Liver (tissue), 3 donors: ENCODE measurements around the gene PDE9A.

Experiments
- JUND ChIP-seq, 2 donors: IDR thresholded peaks; 2 replicates each; pipeline ENCODE4 v1.6.1; 2016; ENCODE audit warnings: antibody characterized with exemption in 2 of 2
- MAX ChIP-seq: IDR thresholded peaks from 2 replicates; pipeline ENCODE4 v1.6.1; 2016; ENCODE audit warnings: antibody characterized with exemption
- TAF1 ChIP-seq: conservative IDR thresholded peaks from 2 replicates; pipeline ENCODE4 v1.6.1; 2016; ENCODE audit warnings: antibody characterized with exemption, mild to moderate bottlenecking
- YY1 ChIP-seq: IDR thresholded peaks from 2 replicates; pipeline ENCODE4 v1.6.1; 2016; ENCODE audit warnings: antibody characterized with exemption, mild to moderate bottlenecking
- TF ChIP-seq, protein P1 (sequence below): fragments of 150-350 bp; IDR thresholded peaks from 2 replicates; pipeline ENCODE4 v1.5.1; 2017; ENCODE audit warnings: improper control_type of control experiment, low read depth, low read length; ENCODE audit not compliant: missing input control
- TF ChIP-seq, protein P2 (sequence below): IDR thresholded peaks from 2 replicates; pipeline ENCODE4 v1.6.1; 2016; ENCODE audit warnings: antibody characterized with exemption, mild to moderate bottlenecking
- donor health status: healthy.
- donor health status: healthy.

- TF ChIP-seq, protein P1, sequence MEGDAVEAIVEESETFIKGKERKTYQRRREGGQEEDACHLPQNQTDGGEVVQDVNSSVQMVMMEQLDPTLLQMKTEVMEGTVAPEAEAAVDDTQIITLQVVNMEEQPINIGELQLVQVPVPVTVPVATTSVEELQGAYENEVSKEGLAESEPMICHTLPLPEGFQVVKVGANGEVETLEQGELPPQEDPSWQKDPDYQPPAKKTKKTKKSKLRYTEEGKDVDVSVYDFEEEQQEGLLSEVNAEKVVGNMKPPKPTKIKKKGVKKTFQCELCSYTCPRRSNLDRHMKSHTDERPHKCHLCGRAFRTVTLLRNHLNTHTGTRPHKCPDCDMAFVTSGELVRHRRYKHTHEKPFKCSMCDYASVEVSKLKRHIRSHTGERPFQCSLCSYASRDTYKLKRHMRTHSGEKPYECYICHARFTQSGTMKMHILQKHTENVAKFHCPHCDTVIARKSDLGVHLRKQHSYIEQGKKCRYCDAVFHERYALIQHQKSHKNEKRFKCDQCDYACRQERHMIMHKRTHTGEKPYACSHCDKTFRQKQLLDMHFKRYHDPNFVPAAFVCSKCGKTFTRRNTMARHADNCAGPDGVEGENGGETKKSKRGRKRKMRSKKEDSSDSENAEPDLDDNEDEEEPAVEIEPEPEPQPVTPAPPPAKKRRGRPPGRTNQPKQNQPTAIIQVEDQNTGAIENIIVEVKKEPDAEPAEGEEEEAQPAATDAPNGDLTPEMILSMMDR: no peak
- TF ChIP-seq MAX (no peak), YY1 (no peak), TAF1 (no peak), JUND (IDR thresholded peaks at IDR 0.05) (no peak)
- TF ChIP-seq, protein P2, sequence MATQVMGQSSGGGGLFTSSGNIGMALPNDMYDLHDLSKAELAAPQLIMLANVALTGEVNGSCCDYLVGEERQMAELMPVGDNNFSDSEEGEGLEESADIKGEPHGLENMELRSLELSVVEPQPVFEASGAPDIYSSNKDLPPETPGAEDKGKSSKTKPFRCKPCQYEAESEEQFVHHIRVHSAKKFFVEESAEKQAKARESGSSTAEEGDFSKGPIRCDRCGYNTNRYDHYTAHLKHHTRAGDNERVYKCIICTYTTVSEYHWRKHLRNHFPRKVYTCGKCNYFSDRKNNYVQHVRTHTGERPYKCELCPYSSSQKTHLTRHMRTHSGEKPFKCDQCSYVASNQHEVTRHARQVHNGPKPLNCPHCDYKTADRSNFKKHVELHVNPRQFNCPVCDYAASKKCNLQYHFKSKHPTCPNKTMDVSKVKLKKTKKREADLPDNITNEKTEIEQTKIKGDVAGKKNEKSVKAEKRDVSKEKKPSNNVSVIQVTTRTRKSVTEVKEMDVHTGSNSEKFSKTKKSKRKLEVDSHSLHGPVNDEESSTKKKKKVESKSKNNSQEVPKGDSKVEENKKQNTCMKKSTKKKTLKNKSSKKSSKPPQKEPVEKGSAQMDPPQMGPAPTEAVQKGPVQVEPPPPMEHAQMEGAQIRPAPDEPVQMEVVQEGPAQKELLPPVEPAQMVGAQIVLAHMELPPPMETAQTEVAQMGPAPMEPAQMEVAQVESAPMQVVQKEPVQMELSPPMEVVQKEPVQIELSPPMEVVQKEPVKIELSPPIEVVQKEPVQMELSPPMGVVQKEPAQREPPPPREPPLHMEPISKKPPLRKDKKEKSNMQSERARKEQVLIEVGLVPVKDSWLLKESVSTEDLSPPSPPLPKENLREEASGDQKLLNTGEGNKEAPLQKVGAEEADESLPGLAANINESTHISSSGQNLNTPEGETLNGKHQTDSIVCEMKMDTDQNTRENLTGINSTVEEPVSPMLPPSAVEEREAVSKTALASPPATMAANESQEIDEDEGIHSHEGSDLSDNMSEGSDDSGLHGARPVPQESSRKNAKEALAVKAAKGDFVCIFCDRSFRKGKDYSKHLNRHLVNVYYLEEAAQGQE: no peak
Observed at GRCh38 chr21:42705746-42706374, 52.4 kb downstream of the PDE9A start.
